ENCODE data around the gene RMI1.

DNA sequence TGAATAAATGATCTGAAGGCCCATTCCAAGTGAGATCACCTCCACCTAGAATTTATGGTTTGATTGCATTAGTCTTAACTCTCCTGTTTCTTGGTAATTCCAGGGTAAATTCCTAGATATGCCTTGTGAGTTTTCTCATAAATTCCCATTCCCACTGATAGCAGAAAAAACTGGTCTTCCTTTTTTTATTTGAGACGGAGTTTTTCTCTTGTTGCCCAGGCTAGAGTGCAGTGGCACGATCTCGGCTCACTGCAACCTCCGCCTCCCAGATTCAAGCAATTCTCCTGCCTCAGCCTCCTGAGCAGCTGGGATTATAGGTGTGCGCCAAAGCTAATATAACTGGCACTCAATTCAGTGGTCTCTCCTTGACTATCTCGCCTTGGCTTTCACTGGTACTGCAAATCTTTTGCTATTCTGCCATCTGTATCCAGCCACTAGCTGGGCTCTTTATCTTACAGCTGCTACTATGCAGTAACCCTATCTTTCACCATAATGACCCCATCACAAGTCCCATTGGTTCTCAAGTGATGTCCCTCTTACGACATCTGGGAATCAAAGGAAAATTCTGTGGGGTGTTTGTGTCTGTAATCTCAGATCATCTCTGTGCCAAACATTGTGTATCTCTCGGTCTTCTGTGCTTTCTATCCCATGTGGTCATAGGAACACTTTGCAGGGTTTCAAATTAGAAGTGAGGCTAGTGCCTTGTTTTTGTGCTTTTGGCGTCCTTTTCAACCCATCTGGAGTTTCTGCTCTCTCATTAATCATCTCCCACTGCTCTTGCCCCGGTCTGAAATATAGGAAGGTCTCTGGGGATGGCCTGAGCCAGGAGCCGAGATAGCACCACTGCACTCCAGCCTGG lies 15.0 kb upstream of the RMI1 start:
- TF ChIP-seq, protein P1, sequence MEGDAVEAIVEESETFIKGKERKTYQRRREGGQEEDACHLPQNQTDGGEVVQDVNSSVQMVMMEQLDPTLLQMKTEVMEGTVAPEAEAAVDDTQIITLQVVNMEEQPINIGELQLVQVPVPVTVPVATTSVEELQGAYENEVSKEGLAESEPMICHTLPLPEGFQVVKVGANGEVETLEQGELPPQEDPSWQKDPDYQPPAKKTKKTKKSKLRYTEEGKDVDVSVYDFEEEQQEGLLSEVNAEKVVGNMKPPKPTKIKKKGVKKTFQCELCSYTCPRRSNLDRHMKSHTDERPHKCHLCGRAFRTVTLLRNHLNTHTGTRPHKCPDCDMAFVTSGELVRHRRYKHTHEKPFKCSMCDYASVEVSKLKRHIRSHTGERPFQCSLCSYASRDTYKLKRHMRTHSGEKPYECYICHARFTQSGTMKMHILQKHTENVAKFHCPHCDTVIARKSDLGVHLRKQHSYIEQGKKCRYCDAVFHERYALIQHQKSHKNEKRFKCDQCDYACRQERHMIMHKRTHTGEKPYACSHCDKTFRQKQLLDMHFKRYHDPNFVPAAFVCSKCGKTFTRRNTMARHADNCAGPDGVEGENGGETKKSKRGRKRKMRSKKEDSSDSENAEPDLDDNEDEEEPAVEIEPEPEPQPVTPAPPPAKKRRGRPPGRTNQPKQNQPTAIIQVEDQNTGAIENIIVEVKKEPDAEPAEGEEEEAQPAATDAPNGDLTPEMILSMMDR (IDR thresholded peaks at IDR 0.05; ENCODE audit: low read depth, low read length), result no peak
- no peak for TF ChIP-seq EZH2phosphoT487 (IDR thresholded peaks at IDR 0.05; ENCODE audit: low read depth)
